Measurements from ENCODE around the gene NAA38. TPM values are rescaled to one million over a fixed set of nuclear protein-coding genes. Genes with fewer than 3 reads are reported as not detected.

Gene NAA38
- total RNA-seq, 1 experiment from 2014 or later = 103 TPM

DNA sequence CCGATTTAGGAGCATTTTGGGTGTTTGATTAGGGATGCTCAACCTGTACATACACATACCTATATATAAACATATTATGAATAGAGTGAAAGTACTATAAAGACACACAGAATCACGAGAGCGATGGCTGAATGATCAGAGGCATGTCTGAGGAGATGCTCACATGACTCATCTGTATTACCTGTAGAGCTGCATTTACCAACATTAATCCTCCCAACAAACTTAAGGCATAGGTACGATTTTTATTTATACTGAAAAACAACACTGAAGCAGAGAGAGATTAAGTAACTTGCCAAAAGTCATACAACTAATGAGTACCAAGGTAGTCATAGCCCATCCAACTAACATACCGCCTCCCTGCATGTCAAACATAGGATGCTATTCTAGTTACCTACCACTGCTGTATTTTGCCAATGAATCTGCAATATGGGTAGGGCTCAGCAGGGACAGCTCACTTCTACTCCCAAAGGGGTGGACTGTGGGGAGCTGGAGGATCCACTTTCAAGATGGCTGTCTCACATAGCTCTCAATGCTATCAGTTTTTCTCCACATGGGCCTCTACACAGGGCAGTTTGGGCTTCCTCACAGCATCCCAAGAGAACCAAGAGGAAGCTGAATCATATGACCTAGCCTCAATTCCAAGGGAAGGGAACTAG is 7.8 kb upstream of the NAA38 start:
- POLR2A ChIA-PET = interaction anchor here (0.6 kb wide), 1 partner anchor 10 kb away, joined by 4 read pairs; no protein-coding TSS in a partner anchor
- Histone ChIP-seq H3K9me3 (ENCODE audit: control insufficient read depth in 1 of 2, insufficient read depth in 1 of 2, low read depth in 1 of 2, low read length in 2 of 2) (peaks cover 0 to 9% of the 10 kb centered on the region in 2 experiments; a peak in 1 of 4 replicates), H3K27me3 (ENCODE audit: insufficient read depth, low read length) (no peaks in the 10 kb centered on the region), H3K27ac (ENCODE audit: low read depth, low read length) (no peak overlapping the region), H2AFZ (ENCODE audit: low read depth, low read length, poor library complexity, severe bottlenecking) (no peak overlapping the region), H4K20me1 (ENCODE audit: insufficient read depth) (no peaks in the 10 kb centered on the region), H3K79me2 (ENCODE audit: insufficient read depth, low read length) (peaks cover 12% of the 10 kb centered on the region; the same call in 1 of the 2 replicates), H3K9ac (ENCODE audit: low read length) (no peak overlapping the region), H3K36me3 (ENCODE audit: control insufficient read depth in 1 of 2, insufficient read depth in 2 of 2, low read length in 2 of 2) (peaks cover 8 to 20% of the 10 kb centered on the region in 2 experiments; a peak in 3 of 4 replicates), H3K4me2 (ENCODE audit: low read length) (no peak overlapping the region), H3K9me2 (ENCODE audit: insufficient read depth) (no peaks in the 10 kb centered on the region), H3K4me1 (ENCODE audit: control insufficient read depth in 1 of 2, insufficient read depth in 2 of 2, low read length in 2 of 2) (peaks cover 3 to 14% of the 10 kb centered on the region in 2 experiments; a peak in 3 of 4 replicates), H3K4me3 (replicated peaks in 1 of 2; ENCODE audit: low read depth in 1 of 2, low read length in 2 of 2) (no peak overlapping the region)
- RAD21 ChIA-PET (ENCODE audit: low non-redundant PET in 1 of 2, low total read pairs in 2 of 2, uncharacterized antibody in 2 of 2, unreplicated experiment in 2 of 2) = no interaction called here
- no peak for TF ChIP-seq FOSL1 (IDR thresholded peaks at IDR 0.05; ENCODE audit: low read depth)
- no peak for TF ChIP-seq CBX3 (IDR thresholded peaks at IDR 0.05; ENCODE audit: low read depth)
- TF ChIP-seq, protein P1, sequence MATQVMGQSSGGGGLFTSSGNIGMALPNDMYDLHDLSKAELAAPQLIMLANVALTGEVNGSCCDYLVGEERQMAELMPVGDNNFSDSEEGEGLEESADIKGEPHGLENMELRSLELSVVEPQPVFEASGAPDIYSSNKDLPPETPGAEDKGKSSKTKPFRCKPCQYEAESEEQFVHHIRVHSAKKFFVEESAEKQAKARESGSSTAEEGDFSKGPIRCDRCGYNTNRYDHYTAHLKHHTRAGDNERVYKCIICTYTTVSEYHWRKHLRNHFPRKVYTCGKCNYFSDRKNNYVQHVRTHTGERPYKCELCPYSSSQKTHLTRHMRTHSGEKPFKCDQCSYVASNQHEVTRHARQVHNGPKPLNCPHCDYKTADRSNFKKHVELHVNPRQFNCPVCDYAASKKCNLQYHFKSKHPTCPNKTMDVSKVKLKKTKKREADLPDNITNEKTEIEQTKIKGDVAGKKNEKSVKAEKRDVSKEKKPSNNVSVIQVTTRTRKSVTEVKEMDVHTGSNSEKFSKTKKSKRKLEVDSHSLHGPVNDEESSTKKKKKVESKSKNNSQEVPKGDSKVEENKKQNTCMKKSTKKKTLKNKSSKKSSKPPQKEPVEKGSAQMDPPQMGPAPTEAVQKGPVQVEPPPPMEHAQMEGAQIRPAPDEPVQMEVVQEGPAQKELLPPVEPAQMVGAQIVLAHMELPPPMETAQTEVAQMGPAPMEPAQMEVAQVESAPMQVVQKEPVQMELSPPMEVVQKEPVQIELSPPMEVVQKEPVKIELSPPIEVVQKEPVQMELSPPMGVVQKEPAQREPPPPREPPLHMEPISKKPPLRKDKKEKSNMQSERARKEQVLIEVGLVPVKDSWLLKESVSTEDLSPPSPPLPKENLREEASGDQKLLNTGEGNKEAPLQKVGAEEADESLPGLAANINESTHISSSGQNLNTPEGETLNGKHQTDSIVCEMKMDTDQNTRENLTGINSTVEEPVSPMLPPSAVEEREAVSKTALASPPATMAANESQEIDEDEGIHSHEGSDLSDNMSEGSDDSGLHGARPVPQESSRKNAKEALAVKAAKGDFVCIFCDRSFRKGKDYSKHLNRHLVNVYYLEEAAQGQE (IDR thresholded peaks at IDR 0.05; ENCODE audit: low read depth) = no peak
- no peak for TF ChIP-seq ZBTB33 (IDR thresholded peaks at IDR 0.05; ENCODE audit: extremely low read depth, insufficient replicate concordance, low read length)
- CTCF ChIA-PET = interaction anchor here (4.0 kb wide), 1 partner anchor 175 kb away, joined by 31 read pairs; no protein-coding TSS in a partner anchor
- ATAC-seq = peak; percentile 30; the same call in 1 of the 2 replicates
- DNase-seq (ENCODE audit: low read depth, low spot score) = no peak
- intact Hi-C loops (cut with micrococcal nuclease) = no loop called here
- no TSS peak for BruUV-seq (replicated peaks)

Measured in HCT116 (cell line).